SU-DHL-6 (cell line): ENCODE results near the gene MBLAC2.

Experiments
- H2AFZ ChIP-seq: fragments of 200-600 bp; sonication (generic); 2 replicates; pipeline ENCODE4 v1.6.1; 2014; ENCODE audit warnings: low read depth, mild to moderate bottlenecking, moderate library complexity, mixed read lengths, antibody characterized with exemption, low read length; ENCODE audit not compliant: severe bottlenecking
- H3F3A ChIP-seq: fragments of 200-600 bp; shearing (Covaris generic); 2 replicates; pipeline ENCODE4 v1.6.0; 2016; ENCODE audit warnings: antibody characterized with exemption, mild to moderate bottlenecking; ENCODE audit not compliant: insufficient read depth
- H3K27ac ChIP-seq: fragments of 200-600 bp; sonication (generic); 2 replicates; pipeline ENCODE4 v1.5.1; 2016; ENCODE audit warnings: low read depth, mild to moderate bottlenecking, low read length, moderate library complexity, mixed read lengths
- H3K27me3 ChIP-seq: fragments of 200-600 bp; sonication (generic), shearing (Covaris generic); 2 replicates; pipeline ENCODE4 v1.6.0; 2014; ENCODE audit warnings: mild to moderate bottlenecking, low read length
- H3K36me3 ChIP-seq: fragments of 200-600 bp; sonication (generic); 2 replicates; pipeline ENCODE4 v1.6.1; 2014; ENCODE audit warnings: mild to moderate bottlenecking, low read length, mixed read lengths
- H3K4me2 ChIP-seq: fragments of 300-600, 200-600 bp; shearing (Covaris generic), sonication (generic); 2 replicates; pipeline ENCODE4 v1.6.0; 2014; ENCODE audit warnings: low read length, low read depth, mild to moderate bottlenecking; ENCODE audit not compliant: poor library complexity, severe bottlenecking
- H3K4me3 ChIP-seq: fragments of 200-600 bp; sonication (generic); 2 replicates; pipeline ENCODE4 v1.5.1; 2014; ENCODE audit warnings: antibody characterized with exemption, low read length, mild to moderate bottlenecking, mixed read lengths; ENCODE audit not compliant: insufficient read depth, poor library complexity, severe bottlenecking
- H3K79me2 ChIP-seq: fragments of 200-600 bp; sonication (generic); 2 replicates; pipeline ENCODE4 v1.6.1; 2014; ENCODE audit warnings: mild to moderate bottlenecking, low read length, moderate library complexity; ENCODE audit not compliant: insufficient read depth
- H3K9ac ChIP-seq: fragments of 200-600 bp; sonication (generic); 2 replicates; pipeline ENCODE4 v1.7.0; 2014; ENCODE audit warnings: mild to moderate bottlenecking, low read length
- H3K9me2 ChIP-seq: fragments of 200-600 bp; sonication (generic); replicated peaks from 2 replicates; pipeline ENCODE4 v1.6.1; 2014; ENCODE audit warnings: low read length; ENCODE audit not compliant: insufficient read depth
- H3K9me3 ChIP-seq: fragments of 200-600 bp; sonication (generic); 2 replicates; pipeline ENCODE4 v1.6.1; 2014; ENCODE audit warnings: low read length, mixed read lengths; ENCODE audit not compliant: insufficient read depth
- H4K20me1 ChIP-seq: fragments of 200-600 bp; sonication (generic); 2 replicates; pipeline ENCODE4 v1.6.1; 2014; ENCODE audit warnings: low read depth, mild to moderate bottlenecking, antibody characterized with exemption, low read length, moderate library complexity, mixed read lengths
- EZH2phosphoT487 ChIP-seq: fragments of 200-600 bp; sonication (generic), shearing (Covaris generic); conservative IDR thresholded peaks from 2 replicates; pipeline ENCODE4 v1.6.1; 2018; ENCODE audit warnings: mild to moderate bottlenecking, antibody characterized with exemption, low read length, moderate library complexity, mixed read lengths
- TF ChIP-seq, protein P1 (sequence below): fragments of 200-600 bp; sonication (generic); IDR thresholded peaks from one replicate; pipeline ENCODE4 v1.5.1; 2017; ENCODE audit warnings: antibody characterized with exemption, mild to moderate bottlenecking, low read length, moderate library complexity; ENCODE audit not compliant: insufficient read depth, poor library complexity, severe bottlenecking

The MBLAC2 gene

DNA sequence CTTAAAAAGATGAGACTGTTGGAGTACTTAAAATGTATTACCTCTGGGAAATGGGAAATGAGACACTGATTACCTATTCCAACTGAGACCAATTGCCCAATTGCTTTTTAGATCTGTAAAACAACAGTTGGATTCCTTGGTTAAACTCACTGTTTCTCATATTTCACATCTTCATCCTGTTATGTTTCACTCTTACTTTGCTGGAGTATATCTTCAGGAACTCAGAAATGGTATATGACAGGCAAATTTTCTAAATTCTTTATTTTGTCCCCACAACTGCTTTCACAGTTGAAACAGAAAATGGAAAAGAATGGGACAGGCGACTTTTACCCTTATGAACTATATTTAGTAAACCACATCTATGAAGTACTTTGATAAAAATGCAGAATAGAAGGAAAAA is 56.4 kb downstream of the MBLAC2 start:
- Histone ChIP-seq H3K9ac (no peak overlapping the region), H3K9me3 (no peaks in the 10 kb centered on the region), H3K27me3 (no peaks in the 10 kb centered on the region), H2AFZ (no peak overlapping the region), H3F3A (no peaks in the 10 kb centered on the region), H3K9me2 (no peaks in the 10 kb centered on the region), H3K4me3 (no peak overlapping the region), H3K79me2 (no peaks in the 10 kb centered on the region), H3K27ac (no peak overlapping the region), H3K36me3 (no peaks in the 10 kb centered on the region), H4K20me1 (no peaks in the 10 kb centered on the region), H3K4me2 (no peak overlapping the region)
- no peak for TF ChIP-seq EZH2phosphoT487
- TF ChIP-seq, protein P1, sequence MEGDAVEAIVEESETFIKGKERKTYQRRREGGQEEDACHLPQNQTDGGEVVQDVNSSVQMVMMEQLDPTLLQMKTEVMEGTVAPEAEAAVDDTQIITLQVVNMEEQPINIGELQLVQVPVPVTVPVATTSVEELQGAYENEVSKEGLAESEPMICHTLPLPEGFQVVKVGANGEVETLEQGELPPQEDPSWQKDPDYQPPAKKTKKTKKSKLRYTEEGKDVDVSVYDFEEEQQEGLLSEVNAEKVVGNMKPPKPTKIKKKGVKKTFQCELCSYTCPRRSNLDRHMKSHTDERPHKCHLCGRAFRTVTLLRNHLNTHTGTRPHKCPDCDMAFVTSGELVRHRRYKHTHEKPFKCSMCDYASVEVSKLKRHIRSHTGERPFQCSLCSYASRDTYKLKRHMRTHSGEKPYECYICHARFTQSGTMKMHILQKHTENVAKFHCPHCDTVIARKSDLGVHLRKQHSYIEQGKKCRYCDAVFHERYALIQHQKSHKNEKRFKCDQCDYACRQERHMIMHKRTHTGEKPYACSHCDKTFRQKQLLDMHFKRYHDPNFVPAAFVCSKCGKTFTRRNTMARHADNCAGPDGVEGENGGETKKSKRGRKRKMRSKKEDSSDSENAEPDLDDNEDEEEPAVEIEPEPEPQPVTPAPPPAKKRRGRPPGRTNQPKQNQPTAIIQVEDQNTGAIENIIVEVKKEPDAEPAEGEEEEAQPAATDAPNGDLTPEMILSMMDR: no peak

DNA sequence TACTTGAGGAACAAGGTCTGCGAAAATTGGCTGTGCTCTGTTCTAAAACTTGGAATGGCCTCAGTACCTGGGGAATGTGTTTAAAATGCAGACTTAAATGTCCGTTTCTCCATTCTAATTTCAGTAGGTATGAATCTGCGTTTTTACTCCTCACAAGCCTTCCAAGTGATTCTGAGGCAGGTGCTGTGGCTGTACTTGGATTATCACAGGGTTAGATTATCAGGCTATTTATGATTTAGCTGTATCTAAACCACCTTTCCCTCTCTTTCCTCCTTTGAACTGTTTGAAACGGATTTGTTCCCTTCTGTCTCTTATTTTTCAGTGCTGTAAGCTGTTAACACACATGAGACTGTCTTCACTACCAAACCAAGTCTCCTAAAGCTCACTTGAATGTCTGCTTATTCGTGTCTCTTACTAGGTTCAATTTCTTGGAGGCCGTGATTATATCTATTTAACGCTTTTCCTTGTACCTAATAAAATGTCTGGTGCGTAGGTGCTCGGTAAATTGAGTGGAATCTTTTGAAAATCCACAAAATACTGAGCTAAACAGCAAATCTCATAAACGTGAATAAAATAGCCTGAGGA is 64.3 kb downstream of the MBLAC2 start:
- peak overlapping the region; percentile 92 for H3K4me3 ChIP-seq
- peak overlapping the region; percentile 90 for H2AFZ ChIP-seq

DNA sequence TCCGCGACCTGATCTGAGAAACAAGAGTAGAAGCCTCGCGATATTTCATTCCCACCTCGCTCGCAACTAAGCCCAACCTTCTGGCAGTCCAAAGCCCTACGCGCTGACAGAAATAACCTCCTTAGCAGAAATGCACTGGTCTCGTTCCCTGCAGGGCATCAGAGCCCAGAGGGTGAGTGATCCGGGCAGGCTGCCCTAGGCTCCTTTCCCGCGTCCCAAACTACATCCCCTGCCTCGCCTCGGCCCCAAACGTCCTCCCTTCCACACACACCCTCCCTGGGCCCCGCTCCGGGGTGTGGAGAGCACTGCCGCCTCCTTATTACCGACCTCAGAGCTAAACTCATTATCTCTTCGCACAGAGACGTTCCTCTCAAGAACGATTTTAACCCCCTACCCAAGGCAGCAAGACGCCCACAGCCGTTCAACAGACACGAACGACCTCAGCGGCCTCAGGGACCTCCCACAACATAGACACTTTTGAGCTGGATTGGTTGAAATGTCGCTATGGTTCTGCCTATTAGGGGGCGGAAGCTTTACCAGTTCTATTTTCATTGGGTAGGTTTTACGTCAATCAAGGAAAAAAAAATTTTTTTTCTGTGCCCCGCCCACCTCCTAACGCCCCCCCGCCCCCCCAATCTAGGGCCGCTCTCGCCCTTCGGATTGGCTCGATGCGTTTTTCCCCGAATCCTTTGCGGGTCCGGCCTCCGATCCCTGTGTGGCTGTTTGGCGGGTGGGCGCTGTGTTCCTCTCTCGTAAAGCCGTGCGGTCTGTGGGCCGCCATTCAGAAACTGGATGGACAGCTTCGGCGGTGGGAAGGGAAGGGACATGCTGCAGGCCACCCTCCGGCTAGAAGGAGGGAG is 65.0 kb downstream of the MBLAC2 start, which contains the start of gene CETN3:
Gene CETN3 (minus strand): TSS at position 439 of the 860 bp plus-strand sequence. CDS start 95 bp downstream, at position 344.
- no peaks in the 10 kb centered on the region for H3K9me2 ChIP-seq
- H3K4me3 ChIP-seq: peak within 1 kb of the TSS; percentile 92
- TF ChIP-seq, protein P1: no peak
- no peak for TF ChIP-seq EZH2phosphoT487
- no peaks in the 10 kb centered on the region for H3K9me3 ChIP-seq
- H2AFZ ChIP-seq: peak within 1 kb of the TSS; percentile 90
- peaks cover 31% of the 10 kb centered on the region for H3K79me2 ChIP-seq
- H3K4me2 ChIP-seq: peak within 1 kb of the TSS; percentile 100
- no peaks in the 10 kb centered on the region for H3K27me3 ChIP-seq
- peaks cover 18% of the 10 kb centered on the region; the same call in 1 of the 2 replicates for H3K36me3 ChIP-seq
- H3F3A ChIP-seq: peaks cover 10% of the 10 kb centered on the region
- peak within 1 kb of the TSS; percentile 97 for H3K9ac ChIP-seq
- peak within 1 kb of the TSS; percentile 94 for H3K27ac ChIP-seq
- H4K20me1 ChIP-seq: no peaks in the 10 kb centered on the region

More for the DNA sequence above, 64.3 kb downstream of the MBLAC2 start:
- H3K27me3 ChIP-seq: no peaks in the 10 kb centered on the region
- H3K9ac ChIP-seq: peak overlapping the region; percentile 95
- peaks cover 13% of the 10 kb centered on the region; the same call in 1 of the 2 replicates for H3K36me3 ChIP-seq
- peaks cover 10% of the 10 kb centered on the region for H3F3A ChIP-seq
- no peaks in the 10 kb centered on the region for H3K9me2 ChIP-seq
- H3K4me2 ChIP-seq: peak overlapping the region; percentile 100
- peaks cover 31% of the 10 kb centered on the region for H3K79me2 ChIP-seq
- H4K20me1 ChIP-seq: no peaks in the 10 kb centered on the region
- TF ChIP-seq EZH2phosphoT487: no peak
- TF ChIP-seq, protein P1: no peak
- no peaks in the 10 kb centered on the region for H3K9me3 ChIP-seq
- peak overlapping the region; percentile 73 for H3K27ac ChIP-seq
